ENCODE data around the gene TRMT10A. TPM values are rescaled to one million over a fixed set of nuclear protein-coding genes. Genes with fewer than 3 reads are reported as not detected.

TRMT10A gene
- total and polyA plus RNA-seq, 2 experiments from 2014 or later: 4.7 to 5.3 TPM

- no peaks in the 10 kb centered on the region for H3K36me3 ChIP-seq (ENCODE audit: insufficient read depth)
- Mint-ChIP-seq H3K27ac (no peak overlapping the region), H3K4me1 (peaks cover 5% of the 10 kb centered on the region), H3K27me3 (ENCODE audit: insufficient read depth, low read depth, poor library complexity) (no peaks in the 10 kb centered on the region), H3K4me3 (no peak overlapping the region), H3K9me3 (no peaks in the 10 kb centered on the region), H3K36me3 (ENCODE audit: low read depth) (no peaks in the 10 kb centered on the region)
- H3F3A ChIP-seq (replicated peaks; ENCODE audit: low read depth): no peaks in the 10 kb centered on the region
- ATAC-seq (no peak), DNase-seq (ENCODE audit: low spot score) (no peak)
- H3K79me2 ChIP-seq (replicated peaks; ENCODE audit: insufficient read depth): no peaks in the 10 kb centered on the region
- no peak overlapping the region for H3K4me2 ChIP-seq
- H3K4me3 ChIP-seq: no peak overlapping the region
- no peaks in the 10 kb centered on the region for H3K4me1 ChIP-seq (ENCODE audit: insufficient read depth)
- no peak overlapping the region for H2AFZ ChIP-seq
- no peak for TF ChIP-seq CTCF (conservative IDR thresholded peaks at IDR 0.05; ENCODE audit: low read depth in 2 of 2)
- TF ChIP-seq ZNF462 (CRISPR knock-in tag; IDR thresholded peaks at IDR 0.05): no peak
- no peak for TF ChIP-seq JUNB (IDR thresholded peaks at IDR 0.05; ENCODE audit: unreplicated experiment)
- no peak for TF ChIP-seq ETS1 (IDR thresholded peaks at IDR 0.05)
- no peak for TF ChIP-seq ZNF114 (CRISPR knock-in tag; IDR thresholded peaks at IDR 0.05)
- TF ChIP-seq CREB1 (CRISPR knock-in tag; IDR thresholded peaks at IDR 0.05; ENCODE audit: low read depth): no peak
- TF ChIP-seq EZH2phosphoT487 (IDR thresholded peaks at IDR 0.05; ENCODE audit: unreplicated experiment): no peak
- no peak for TF ChIP-seq STAT1 (IDR thresholded peaks at IDR 0.05; ENCODE audit: unreplicated experiment)
- no peak for TF ChIP-seq EZH2 (IDR thresholded peaks at IDR 0.05; ENCODE audit: low read depth, unreplicated experiment)
- TF ChIP-seq NANOG (IDR thresholded peaks at IDR 0.05; ENCODE audit: borderline replicate concordance): no peak
- no peak for TF ChIP-seq ZNF331 (CRISPR knock-in tag; IDR thresholded peaks at IDR 0.05; ENCODE audit: low read depth)
- no peak for TF ChIP-seq POLR2AphosphoS5 (IDR thresholded peaks at IDR 0.05; ENCODE audit: low read depth)
- TF ChIP-seq REST (IDR thresholded peaks at IDR 0.05; ENCODE audit: unreplicated experiment): no peak
- no peaks in the 10 kb centered on the region for H3K27me3 ChIP-seq (ENCODE audit: insufficient read depth)
- no peak overlapping the region for H3K27ac ChIP-seq (ENCODE audit: low read depth)
- no peaks in the 10 kb centered on the region for H3K9me2 ChIP-seq (ENCODE audit: insufficient read depth)
- H4K20me1 ChIP-seq (replicated peaks; ENCODE audit: insufficient read depth): no peaks in the 10 kb centered on the region
Observed at GRCh38 chr4:99587803-99588202, 24.0 kb upstream of the TRMT10A start.

Data from GM23338 (cell line).